Tibial nerve (tissue), 4 donors: ENCODE measurements around the gene JADE3. TPM values are rescaled to one million over a fixed set of nuclear protein-coding genes. Genes with fewer than 3 reads are reported as not detected.

Source experiments
- DNase-seq, 2 donors: peaks; one replicate each; pipeline ENCODE4 v3.0.0-alpha.2; 2019; ENCODE audit warnings: low spot score in 2 of 2
- H3K27ac ChIP-seq, 4 donors: fragments of 200-600 bp; sonication (generic) in 3 of 4; one replicate each; pipeline ENCODE4 v1.5.1; 2017 to 2019; ENCODE audit warnings: mild to moderate bottlenecking in 1 of 4
- H3K27me3 ChIP-seq, 2 donors: fragments of 200-600 bp; sonication (generic) in 1 of 2; one replicate each; pipeline versions ENCODE4 v1.5.1 to v1.6.0; 2017 to 2019
- H3K36me3 ChIP-seq, 3 donors: fragments of 200-600 bp; sonication (generic); one replicate each; pipeline ENCODE4 v1.5.1; 2018 to 2019
- H3K4me1 ChIP-seq, 4 donors: fragments of 200-600 bp; sonication (generic) in 3 of 4; one replicate each; pipeline ENCODE4 v1.5.1; 2017 to 2019
- H3K4me3 ChIP-seq, 4 donors: fragments of 200-600 bp; sonication (generic) in 3 of 4; one replicate each; pipeline ENCODE4 v1.5.1; 2017 to 2019; ENCODE audit warnings: mild to moderate bottlenecking in 1 of 4, moderate library complexity in 1 of 4
- H3K9me3 ChIP-seq, 4 donors: fragments of 200-600 bp; sonication (generic) in 3 of 4; one replicate each; pipeline ENCODE4 v1.5.1; 2017 to 2019
- EP300 ChIP-seq, 2 donors: sonication (generic); formaldehyde crosslinking; IDR thresholded peaks; one replicate each; pipeline ENCODE4 v1.6.1; 2017; ENCODE audit warnings: antibody characterized with exemption in 2 of 2, mild to moderate bottlenecking in 1 of 2
- POLR2A ChIP-seq, 2 donors: fragments of 450-650 bp; IDR thresholded peaks; one replicate each; pipeline ENCODE4 v1.6.1; 2017; ENCODE audit warnings: antibody characterized with exemption in 2 of 2, mild to moderate bottlenecking in 2 of 2, moderate library complexity in 2 of 2
- WGBS, 2 donors: methylation state at CpG; one replicate each; pipeline ENCODE4 v1.1.5; 2018; 5-methylcytosine and 5-hydroxymethylcytosine counted together
- total RNA-seq, 4 donors: library from RNA; depleted of rRNA; stranded (reverse); fragments of >200 nt; gene quantifications; one replicate each; pipeline ENCODE4 v1.1.0, GENCODE V29; 2016
- TF ChIP-seq, protein P1 (sequence below), 5 experiments: fragments of 200-600 bp in 3 of 5; fragments of 450-650 bp in 2 of 5; sonication (generic) in 3 of 5; IDR thresholded peaks; one replicate each; pipeline ENCODE4 v1.5.1; 2016 to 2019; ENCODE audit warnings: antibody characterized with exemption in 5 of 5, mild to moderate bottlenecking in 3 of 5, moderate library complexity in 2 of 5

The JADE3 gene
- total RNA-seq, 4 donors from 2014 or later, result 3.9 to 5.4 (median 4.5) TPM

DNA sequence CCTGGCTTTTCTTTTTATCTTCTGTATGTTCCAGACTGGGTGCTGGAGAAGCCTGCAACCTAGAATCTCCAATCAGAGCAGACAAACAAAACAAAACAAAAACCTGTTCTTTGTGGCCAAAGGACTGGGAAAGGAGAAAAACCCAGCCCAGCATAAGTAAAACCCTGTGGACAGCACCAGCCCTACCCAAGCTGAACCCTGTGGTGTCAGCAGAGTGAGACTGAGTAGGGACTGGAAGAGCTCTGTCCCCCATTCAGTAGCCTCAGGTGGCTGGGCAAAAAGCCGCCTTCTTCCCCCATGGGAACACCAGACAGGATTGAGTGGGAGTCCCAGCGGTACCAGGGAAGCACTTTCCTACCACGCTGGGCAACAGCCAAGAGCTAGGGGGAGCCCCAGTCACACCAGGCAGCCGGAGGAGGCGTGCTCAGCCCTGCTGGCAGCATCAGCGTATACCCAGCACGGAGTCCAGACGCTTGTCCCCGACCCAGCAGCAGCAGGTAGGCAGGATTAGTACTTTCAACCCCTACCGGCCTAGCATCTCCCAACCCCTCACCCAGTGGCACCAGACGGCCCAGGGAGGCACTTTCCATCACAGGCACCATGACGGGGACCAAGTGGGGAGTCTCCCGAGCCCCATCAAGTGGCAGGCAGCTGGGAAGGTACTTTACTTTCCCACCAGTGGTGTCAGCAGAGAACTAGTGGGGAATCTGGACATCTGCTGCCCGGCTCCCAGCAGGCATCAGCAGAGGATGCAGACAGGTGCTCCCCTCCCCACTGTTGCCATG is 8.6 kb upstream of the JADE3 start:
- peak; percentile 30 to 63 for DNase-seq
- no peaks in the 10 kb centered on the region for H3K9me3 ChIP-seq
- no peaks in the 10 kb centered on the region for H3K4me1 ChIP-seq
- no peak overlapping the region for H3K27ac ChIP-seq
- peaks cover 0 to 16% of the 10 kb centered on the region in 2 donors for H3K27me3 ChIP-seq
- H3K4me3 ChIP-seq, result peak overlapping the region in 3 of 4 donors; percentile 22 to 47 (median 32)
- 0 to 16% methylated on average over 4 to 12 of the region's 14 CpGs for WGBS, 2 donors
- TF ChIP-seq, protein P1, sequence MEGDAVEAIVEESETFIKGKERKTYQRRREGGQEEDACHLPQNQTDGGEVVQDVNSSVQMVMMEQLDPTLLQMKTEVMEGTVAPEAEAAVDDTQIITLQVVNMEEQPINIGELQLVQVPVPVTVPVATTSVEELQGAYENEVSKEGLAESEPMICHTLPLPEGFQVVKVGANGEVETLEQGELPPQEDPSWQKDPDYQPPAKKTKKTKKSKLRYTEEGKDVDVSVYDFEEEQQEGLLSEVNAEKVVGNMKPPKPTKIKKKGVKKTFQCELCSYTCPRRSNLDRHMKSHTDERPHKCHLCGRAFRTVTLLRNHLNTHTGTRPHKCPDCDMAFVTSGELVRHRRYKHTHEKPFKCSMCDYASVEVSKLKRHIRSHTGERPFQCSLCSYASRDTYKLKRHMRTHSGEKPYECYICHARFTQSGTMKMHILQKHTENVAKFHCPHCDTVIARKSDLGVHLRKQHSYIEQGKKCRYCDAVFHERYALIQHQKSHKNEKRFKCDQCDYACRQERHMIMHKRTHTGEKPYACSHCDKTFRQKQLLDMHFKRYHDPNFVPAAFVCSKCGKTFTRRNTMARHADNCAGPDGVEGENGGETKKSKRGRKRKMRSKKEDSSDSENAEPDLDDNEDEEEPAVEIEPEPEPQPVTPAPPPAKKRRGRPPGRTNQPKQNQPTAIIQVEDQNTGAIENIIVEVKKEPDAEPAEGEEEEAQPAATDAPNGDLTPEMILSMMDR (IDR thresholded peaks at IDR 0.05), result peak; percentile 29 to 83 (median 59)
- peak in 1 of 2 donors; percentile 22 for TF ChIP-seq EP300 (IDR thresholded peaks at IDR 0.05)
- TF ChIP-seq POLR2A (IDR thresholded peaks at IDR 0.05), result no peak
- no peaks in the 10 kb centered on the region for H3K36me3 ChIP-seq

DNA sequence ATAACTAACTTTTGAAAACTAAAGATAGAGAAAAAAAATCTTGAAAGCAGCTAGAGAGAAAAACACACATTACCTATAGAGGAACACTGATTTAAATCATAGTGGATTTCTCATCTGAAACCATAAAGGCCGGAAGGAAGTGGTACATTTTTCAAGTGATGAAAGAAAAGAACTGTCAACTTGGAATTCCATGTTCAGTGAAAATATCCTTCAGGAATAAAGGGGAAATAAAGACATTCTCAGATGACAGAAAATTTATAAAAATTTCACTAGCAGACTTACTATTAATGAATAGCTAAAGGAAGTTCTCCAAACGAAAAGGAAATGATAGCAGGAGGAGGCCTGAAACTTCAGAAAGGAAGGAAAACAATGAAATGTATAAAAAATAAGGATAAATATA is 7.6 kb upstream of the JADE3 start:
- Histone ChIP-seq H3K4me1 (no peaks in the 10 kb centered on the region), H3K4me3 (no peak overlapping the region), H3K27ac (no peak overlapping the region), H3K9me3 (no peaks in the 10 kb centered on the region), H3K36me3 (no peaks in the 10 kb centered on the region), H3K27me3 (peaks cover 0 to 16% of the 10 kb centered on the region in 2 donors)
- no peak for DNase-seq
- TF ChIP-seq, protein P1 (IDR thresholded peaks at IDR 0.05), result no peak
- TF ChIP-seq POLR2A (IDR thresholded peaks at IDR 0.05) (no peak), EP300 (IDR thresholded peaks at IDR 0.05) (no peak)
- 66 to 86% methylated on average over 2 of the region's 2 CpGs for WGBS, 2 donors

DNA sequence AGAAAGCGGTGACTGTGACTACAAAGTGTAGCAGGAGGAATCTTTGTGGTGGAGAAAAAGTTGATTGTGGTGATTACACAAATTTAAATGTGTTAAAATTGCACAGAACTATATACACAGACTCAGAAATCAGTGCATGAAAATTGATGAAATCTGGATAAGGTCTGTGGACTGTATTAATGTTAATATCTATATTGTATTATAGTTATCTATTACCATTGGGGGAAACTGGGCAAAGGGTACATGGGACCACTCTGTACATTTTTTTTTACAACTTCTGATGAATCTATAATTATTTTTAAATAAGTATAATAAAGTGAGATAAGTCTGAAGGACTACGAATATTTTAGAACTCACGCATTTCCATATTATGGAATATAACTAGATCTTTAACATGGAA is 1.8 kb upstream of the JADE3 start:
- no peak overlapping the region for H3K27ac ChIP-seq
- TF ChIP-seq POLR2A (IDR thresholded peaks at IDR 0.05) (no peak), EP300 (IDR thresholded peaks at IDR 0.05) (no peak)
- TF ChIP-seq, protein P1 (IDR thresholded peaks at IDR 0.05), result no peak
- no peaks in the 10 kb centered on the region for H3K9me3 ChIP-seq
- peaks cover 0 to 6% (median 0%) of the 10 kb centered on the region in 4 donors for H3K4me1 ChIP-seq
- H3K27me3 ChIP-seq, result peaks cover 0 to 3% of the 10 kb centered on the region in 2 donors
- no peak for DNase-seq
- WGBS, 2 donors, result 90 to 93% methylated on average over 3 of the region's 3 CpGs
- no peak overlapping the region for H3K4me3 ChIP-seq
- H3K36me3 ChIP-seq, result no peaks in the 10 kb centered on the region

DNA sequence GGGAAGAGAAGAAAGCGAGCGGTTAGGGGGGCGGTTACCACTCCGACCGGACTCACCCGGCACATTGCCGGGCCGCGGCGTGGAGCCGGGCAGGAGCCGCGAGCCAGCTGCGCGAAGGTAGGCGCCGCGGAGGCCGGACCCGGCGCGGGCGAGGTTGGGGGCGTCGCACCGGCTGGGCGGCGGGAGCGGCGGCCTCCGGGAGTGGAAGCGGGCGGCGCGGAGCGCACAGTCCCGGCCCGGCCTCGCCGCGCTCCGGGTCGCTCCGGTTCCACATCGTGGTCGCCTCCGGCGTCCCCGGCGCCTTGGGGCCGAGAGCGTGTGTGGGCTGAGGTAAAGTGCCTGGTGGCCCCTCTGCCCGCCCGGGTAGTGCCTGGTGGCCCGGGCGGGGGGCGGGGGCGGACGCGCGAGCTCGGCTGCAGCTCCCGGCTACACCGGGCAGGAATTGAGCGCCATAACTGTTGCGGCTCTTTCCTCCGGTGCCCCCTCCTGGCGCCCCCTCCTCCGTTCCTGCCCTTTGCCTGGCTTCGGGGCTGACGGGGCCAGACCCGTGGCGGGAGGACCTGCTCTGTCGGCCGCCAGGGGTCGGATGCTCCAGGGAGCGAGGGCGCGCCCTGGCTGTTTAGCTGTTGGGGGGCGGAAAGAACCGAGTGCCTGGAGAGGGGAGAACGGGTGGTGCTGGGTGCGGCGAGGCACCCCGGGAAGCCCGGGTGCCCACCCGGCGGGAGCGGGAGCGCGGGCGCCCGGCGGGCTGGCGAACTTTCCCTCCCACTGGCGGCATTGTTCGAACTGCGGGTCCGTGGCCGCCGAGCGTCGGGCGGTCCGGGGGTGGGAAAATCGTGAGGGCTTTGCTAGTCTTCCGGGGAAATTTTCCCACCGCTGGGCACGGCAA is 626 bp downstream of the JADE3 start:
- Histone ChIP-seq H3K4me3 (peak overlapping the region; percentile 48 to 70 (median 56)), H3K27ac (peak overlapping the region in 2 of 4 donors; percentile 62 to 71), H3K4me1 (peaks cover 0 to 6% (median 0%) of the 10 kb centered on the region in 4 donors), H3K27me3 (peaks cover 0 to 8% of the 10 kb centered on the region in 2 donors), H3K36me3 (no peaks in the 10 kb centered on the region), H3K9me3 (no peaks in the 10 kb centered on the region)
- TF ChIP-seq, protein P1 (IDR thresholded peaks at IDR 0.05), result peak; percentile 10 to 59 (median 26)
- TF ChIP-seq POLR2A (IDR thresholded peaks at IDR 0.05), result no peak
- 0 to 41% methylated on average over 30 to 63 of the region's 109 CpGs for WGBS, 2 donors
- no peak for DNase-seq
